ENCODE data around the gene CDK3.

- TF ChIP-seq CTCF (IDR thresholded peaks at IDR 0.05; ENCODE audit: low read length): no peak
- no peak for TF ChIP-seq EZH2 (IDR thresholded peaks at IDR 0.05; ENCODE audit: borderline replicate concordance, low read length)
Observed at GRCh38 chr17:76040376-76040775, 39.7 kb downstream of the CDK3 start.
